Calu3 (cell line): Measurements from ENCODE around the gene CERK. TPM values are rescaled to one million over a fixed set of nuclear protein-coding genes. Genes with fewer than 3 reads are reported as not detected.
"Not testable (repeated sequence)": the region's sequence is repeated elsewhere in the genome, so short reads cannot be mapped to it uniquely, and the experiment has no call there.

Experiments
- BruUV-seq: library from RNA; stranded (reverse); fragments of 400-500 nt; replicated peaks from 2 replicates; lab custom pipeline; 2021; lab: Mats Ljungman, UMichigan
- CTCF ChIA-PET: fragments of 300-600 bp; sonication (Branson Sonifier 250); formaldehyde crosslinking; loops from one replicate; lab custom pipeline; 2022; ENCODE audit warnings: antibody characterized with exemption; lab: Charles Lee
- DNase-seq: peaks from one replicate; pipeline ENCODE4 v3.0.0; 2022
- H3K27ac Mint-ChIP-seq: one replicate; pipeline ENCODE4 v1.8.0; 2022; ENCODE audit warnings: mixed read lengths; ENCODE audit not compliant: unreplicated experiment
- H3K27me3 Mint-ChIP-seq: one replicate; pipeline ENCODE4 v1.8.0; 2022; ENCODE audit warnings: mixed read lengths; ENCODE audit not compliant: unreplicated experiment
- H3K36me3 Mint-ChIP-seq: one replicate; pipeline ENCODE4 v1.8.0; 2022; ENCODE audit warnings: mild to moderate bottlenecking, moderate library complexity, mixed read lengths; ENCODE audit not compliant: insufficient read depth, unreplicated experiment
- H3K4me1 Mint-ChIP-seq: one replicate; pipeline ENCODE4 v1.8.0; 2022; ENCODE audit warnings: mild to moderate bottlenecking, low read depth, mixed read lengths; ENCODE audit not compliant: unreplicated experiment
- H3K4me3 Mint-ChIP-seq: one replicate; pipeline ENCODE4 v1.8.0; 2022; ENCODE audit warnings: mild to moderate bottlenecking, low read depth, moderate library complexity, mixed read lengths; ENCODE audit not compliant: unreplicated experiment
- H3K9me3 Mint-ChIP-seq: one replicate; pipeline ENCODE4 v1.8.0; 2022; ENCODE audit warnings: low read depth, mixed read lengths; ENCODE audit not compliant: unreplicated experiment
- intact Hi-C: fragments of 100-400 bp; cut with micrococcal nuclease; formaldehyde crosslinking; loops from one replicate; pipeline ENCODE4 v1.10.0; 2022; ENCODE audit not compliant: unreplicated experiment
- total RNA-seq: library from RNA; stranded (reverse); gene quantifications from 2 replicates; pipeline ENCODE4 v1.2.3, GENCODE V29; 2022
- TF ChIP-seq, protein P1 (sequence below): fragments of 200-600 bp; IDR thresholded peaks from one replicate; pipeline ENCODE4 v1.8.0; 2022; ENCODE audit warnings: antibody characterized with exemption; ENCODE audit not compliant: unreplicated experiment

Gene CERK
- total RNA-seq, 1 experiment from 2014 or later: 25.0 TPM

DNA sequence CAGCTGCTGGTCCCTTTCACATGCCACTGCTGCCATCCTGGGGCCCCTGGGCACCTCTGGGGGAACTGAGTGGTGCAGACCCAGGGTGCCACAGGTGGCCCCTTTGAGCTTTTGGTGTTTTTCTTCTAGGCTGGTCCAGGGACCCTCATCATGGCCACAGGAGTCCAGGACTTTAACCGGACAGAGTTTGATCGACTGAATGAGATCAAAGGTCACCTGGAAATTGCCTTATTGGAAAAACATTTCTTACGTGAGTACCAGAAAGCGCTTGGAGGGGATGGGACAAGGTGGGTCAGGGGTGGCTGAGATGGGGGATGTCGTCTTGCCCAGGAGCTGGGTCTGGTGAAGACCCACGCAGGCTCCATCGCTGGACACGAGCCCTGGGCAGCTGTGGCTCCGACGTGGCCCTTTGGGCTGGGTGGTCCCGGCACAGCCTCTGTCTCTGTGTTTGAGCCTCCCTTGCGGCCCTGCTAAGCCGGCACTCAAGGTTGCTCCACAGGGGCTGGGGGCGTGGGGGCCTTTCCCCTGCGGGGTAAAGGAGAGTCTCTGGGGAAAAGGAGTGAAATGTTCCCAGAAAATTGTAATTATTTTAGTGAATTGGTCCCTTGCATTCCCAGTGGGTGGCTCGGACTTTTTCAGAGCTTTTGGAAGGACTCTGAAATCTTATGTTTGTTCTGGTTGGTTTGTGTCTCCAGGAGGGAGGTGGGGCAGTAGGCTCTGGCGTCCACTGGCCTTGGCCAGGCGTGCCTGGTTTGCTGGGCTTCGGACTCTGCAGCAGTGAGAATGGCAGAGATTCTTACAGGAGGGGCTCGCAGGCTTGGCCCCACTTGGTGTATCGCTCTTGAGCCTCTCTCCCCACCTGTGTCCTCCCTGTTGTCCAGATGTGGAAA lies 100.1 kb downstream of the CERK start:
- BruUV-seq: no TSS peak
- peaks cover 10% of the 10 kb centered on the region for H3K4me1 Mint-ChIP-seq
- intact Hi-C loops: no loop called here
- TF ChIP-seq, protein P1, sequence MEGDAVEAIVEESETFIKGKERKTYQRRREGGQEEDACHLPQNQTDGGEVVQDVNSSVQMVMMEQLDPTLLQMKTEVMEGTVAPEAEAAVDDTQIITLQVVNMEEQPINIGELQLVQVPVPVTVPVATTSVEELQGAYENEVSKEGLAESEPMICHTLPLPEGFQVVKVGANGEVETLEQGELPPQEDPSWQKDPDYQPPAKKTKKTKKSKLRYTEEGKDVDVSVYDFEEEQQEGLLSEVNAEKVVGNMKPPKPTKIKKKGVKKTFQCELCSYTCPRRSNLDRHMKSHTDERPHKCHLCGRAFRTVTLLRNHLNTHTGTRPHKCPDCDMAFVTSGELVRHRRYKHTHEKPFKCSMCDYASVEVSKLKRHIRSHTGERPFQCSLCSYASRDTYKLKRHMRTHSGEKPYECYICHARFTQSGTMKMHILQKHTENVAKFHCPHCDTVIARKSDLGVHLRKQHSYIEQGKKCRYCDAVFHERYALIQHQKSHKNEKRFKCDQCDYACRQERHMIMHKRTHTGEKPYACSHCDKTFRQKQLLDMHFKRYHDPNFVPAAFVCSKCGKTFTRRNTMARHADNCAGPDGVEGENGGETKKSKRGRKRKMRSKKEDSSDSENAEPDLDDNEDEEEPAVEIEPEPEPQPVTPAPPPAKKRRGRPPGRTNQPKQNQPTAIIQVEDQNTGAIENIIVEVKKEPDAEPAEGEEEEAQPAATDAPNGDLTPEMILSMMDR: no peak
- no peak for DNase-seq
- no peaks in the 10 kb centered on the region for H3K27me3 Mint-ChIP-seq
- no peak overlapping the region for H3K4me3 Mint-ChIP-seq
- peaks cover 4% of the 10 kb centered on the region for H3K36me3 Mint-ChIP-seq
- peaks cover 2% of the 10 kb centered on the region for H3K9me3 Mint-ChIP-seq
- CTCF ChIA-PET: no interaction called here
- H3K27ac Mint-ChIP-seq: no peak overlapping the region

DNA sequence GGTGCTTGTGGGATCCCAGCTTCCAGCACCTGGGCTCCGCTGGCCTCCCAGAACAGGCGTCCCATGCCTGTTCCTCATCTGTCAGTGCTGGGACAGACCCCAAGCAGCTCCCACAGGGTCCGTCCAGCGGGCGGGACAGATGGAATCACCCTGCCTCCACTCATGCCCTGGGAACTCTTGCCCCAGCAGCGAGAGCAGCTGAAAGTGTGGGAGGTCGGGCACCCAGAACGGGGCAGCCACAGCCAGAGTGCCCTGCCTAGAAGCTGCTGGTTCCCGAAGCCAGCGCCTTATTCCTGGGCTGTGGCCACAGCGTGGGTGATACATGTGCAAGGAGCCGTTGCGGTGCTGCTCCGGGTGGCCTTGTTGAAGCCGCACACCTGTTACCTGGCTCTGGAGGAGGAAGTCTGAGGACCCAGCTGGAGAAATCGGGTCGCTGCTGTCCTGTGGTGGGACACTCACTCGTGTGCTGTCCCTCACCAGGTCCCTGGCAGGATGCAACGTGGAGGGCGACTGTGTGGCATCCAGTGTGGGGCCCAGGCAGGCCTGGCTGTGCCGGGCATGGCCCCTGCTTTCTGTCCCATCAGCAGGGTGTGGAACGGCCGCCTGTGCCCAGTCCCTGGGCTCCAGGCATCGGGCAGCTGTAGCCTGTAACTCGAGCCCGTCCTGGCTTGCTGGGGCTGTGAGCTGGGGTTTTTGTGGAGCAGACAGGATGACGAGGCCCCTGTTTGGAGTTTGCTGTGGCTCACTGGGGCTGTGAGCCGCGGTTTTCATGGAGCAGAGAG lies 101.6 kb downstream of the CERK start:
- no peak for DNase-seq
- H3K36me3 Mint-ChIP-seq: peaks cover 9% of the 10 kb centered on the region
- H3K9me3 Mint-ChIP-seq: no peaks in the 10 kb centered on the region
- no peak overlapping the region for H3K4me3 Mint-ChIP-seq
- no TSS peak for BruUV-seq
- H3K27me3 Mint-ChIP-seq: no peaks in the 10 kb centered on the region
- CTCF ChIA-PET: no interaction called here
- H3K27ac Mint-ChIP-seq: no peak overlapping the region
- TF ChIP-seq, protein P1: no peak
- H3K4me1 Mint-ChIP-seq: peaks cover 10% of the 10 kb centered on the region
- intact Hi-C loops: no loop called here

DNA sequence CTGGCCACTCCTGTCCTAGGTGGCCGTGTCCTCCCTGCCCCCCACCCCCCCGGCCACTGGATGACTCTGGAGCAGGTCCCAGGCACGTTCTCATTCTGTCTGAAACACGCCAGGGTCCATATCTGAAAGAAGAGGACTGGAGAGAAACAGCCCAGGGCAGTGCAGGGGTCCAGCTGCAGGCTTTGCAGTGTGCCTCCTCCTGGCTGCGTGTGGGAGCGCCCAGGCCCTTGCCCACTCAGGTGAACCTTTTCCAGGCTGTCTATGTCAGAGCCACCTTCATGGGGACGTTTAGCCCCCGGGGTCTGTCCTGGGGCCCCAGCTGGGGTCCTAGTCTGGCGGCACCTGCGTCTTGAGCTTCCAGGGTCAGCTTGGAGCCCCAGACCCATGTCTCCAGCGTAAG lies 102.3 kb downstream of the CERK start:
- TF ChIP-seq, protein P1: no peak
- no peak overlapping the region for H3K4me3 Mint-ChIP-seq
- no peaks in the 10 kb centered on the region for H3K9me3 Mint-ChIP-seq
- intact Hi-C loops: no loop called here
- peaks cover 10% of the 10 kb centered on the region for H3K4me1 Mint-ChIP-seq
- DNase-seq: no peak
- CTCF ChIA-PET: no interaction called here
- H3K27me3 Mint-ChIP-seq: no peaks in the 10 kb centered on the region
- no TSS peak for BruUV-seq
- H3K27ac Mint-ChIP-seq: no peak overlapping the region
- H3K36me3 Mint-ChIP-seq: peaks cover 9% of the 10 kb centered on the region

DNA sequence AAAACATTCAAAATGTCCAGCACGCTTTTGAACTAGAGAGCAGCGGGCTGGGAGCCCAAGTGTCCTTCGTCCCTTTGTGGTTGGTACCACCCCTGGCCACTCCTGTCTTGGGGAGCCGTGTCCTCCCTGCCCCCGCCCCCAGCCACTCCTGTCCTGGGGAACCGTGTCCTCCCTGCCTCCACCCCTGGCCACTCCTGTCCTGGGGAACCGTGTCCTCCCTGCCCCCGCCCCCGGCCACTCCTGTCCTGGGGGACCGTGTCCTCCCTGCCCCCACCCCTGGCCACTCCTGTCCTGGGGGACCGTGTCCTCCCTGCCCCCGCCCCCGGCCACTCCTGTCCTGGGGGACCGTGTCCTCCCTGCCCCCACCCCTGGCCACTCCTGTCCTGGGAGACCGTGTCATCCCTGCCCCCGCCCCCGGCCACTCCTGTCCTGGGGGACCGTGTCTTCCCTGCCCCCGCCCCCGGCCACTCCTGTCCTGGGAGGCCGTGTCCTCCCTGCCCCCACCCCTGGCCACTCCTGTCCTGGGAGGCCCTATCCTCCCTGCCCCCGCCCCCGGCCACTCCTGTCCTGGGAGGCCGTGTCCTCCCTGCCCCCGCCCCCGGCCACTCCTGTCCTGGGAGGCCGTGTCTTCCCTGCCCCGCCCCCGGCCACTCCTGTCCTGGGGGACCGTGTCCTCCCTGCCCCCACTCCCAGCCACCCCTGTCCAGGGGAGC lies 102.9 kb downstream of the CERK start:
- BruUV-seq, H3K4me1 Mint-ChIP-seq, DNase-seq, intact Hi-C loops, CTCF ChIA-PET, H3K27me3 Mint-ChIP-seq, H3K4me3 Mint-ChIP-seq, H3K27ac Mint-ChIP-seq, H3K36me3 Mint-ChIP-seq, H3K9me3 Mint-ChIP-seq: not testable (repeated sequence)

Other genes with a start within 250 kb of the CERK start
- gene CELSR1, start 200.6 kb downstream of the CERK start, total RNA-seq: 40.8 and 45.5 TPM in 2 replicates
- gene GRAMD4, start 117.9 kb downstream of the CERK start, total RNA-seq: 61.2 and 63.4 TPM in 2 replicates
- 27.6 and 28.2 TPM in 2 replicates for gene TBC1D22A, start 24.4 kb upstream of the CERK start, total RNA-seq